ENCODE results near the gene ZNF292.
"Not testable (repeated sequence)": the region's sequence is repeated elsewhere in the genome, so short reads cannot be mapped to it uniquely, and the experiment has no call there.

The ZNF292 gene

GRCh38 chr6:87220997-87221396 is 65.6 kb downstream of the ZNF292 start:
- FAIRE-seq = no peak

GRCh38 chr6:87222676-87223075 is 67.3 kb downstream of the ZNF292 start:
- FAIRE-seq = no peak

GRCh38 chr6:87224971-87225370 is 69.6 kb downstream of the ZNF292 start:
- FAIRE-seq = no peak

GRCh38 chr6:87225511-87225910 is 70.1 kb downstream of the ZNF292 start:
- no peak for FAIRE-seq

GRCh38 chr6:87225937-87226336 is 70.6 kb downstream of the ZNF292 start:
- no peak for FAIRE-seq

GRCh38 chr6:87230801-87231200 is 75.4 kb downstream of the ZNF292 start:
- FAIRE-seq = no peak

GRCh38 chr6:87237804-87238203 is 82.4 kb downstream of the ZNF292 start:
- peak; percentile 91 for FAIRE-seq

GRCh38 chr6:87239098-87239635 is 83.8 kb downstream of the ZNF292 start:
- FAIRE-seq = not testable (repeated sequence)

- no peak for FAIRE-seq
These were observed 85.9 kb downstream of the ZNF292 start for GRCh38 chr6:87241304-87241703.

GRCh38 chr6:87242311-87242710 is 86.9 kb downstream of the ZNF292 start:
- FAIRE-seq = no peak

GRCh38 chr6:87243812-87244211 is 88.4 kb downstream of the ZNF292 start:
- FAIRE-seq = no peak

- FAIRE-seq = no peak
These were observed 89.0 kb downstream of the ZNF292 start for GRCh38 chr6:87244380-87244779.

- no peak for FAIRE-seq
These were observed 94.7 kb downstream of the ZNF292 start for GRCh38 chr6:87250019-87250418.

- no peak for FAIRE-seq
These were observed 95.9 kb downstream of the ZNF292 start for GRCh38 chr6:87251225-87251624.

- no peak for FAIRE-seq
These were observed 96.4 kb downstream of the ZNF292 start for GRCh38 chr6:87251725-87252124.

GRCh38 chr6:87257046-87257445 is 101.7 kb downstream of the ZNF292 start:
- no peak for FAIRE-seq

GRCh38 chr6:87257565-87257964 is 102.2 kb downstream of the ZNF292 start:
- FAIRE-seq = no peak

- FAIRE-seq = no peak
These were observed 102.6 kb downstream of the ZNF292 start for GRCh38 chr6:87257975-87258374.

- FAIRE-seq = no peak
These were observed 104.4 kb downstream of the ZNF292 start for GRCh38 chr6:87259791-87260190.

GRCh38 chr6:87261534-87261933 is 106.2 kb downstream of the ZNF292 start:
- FAIRE-seq = no peak

GRCh38 chr6:87264481-87264880 is 109.1 kb downstream of the ZNF292 start:
- FAIRE-seq = no peak

- FAIRE-seq = no peak
These were observed 119.4 kb downstream of the ZNF292 start for GRCh38 chr6:87274660-87275274.

- no peak for FAIRE-seq
These were observed 121.3 kb downstream of the ZNF292 start for GRCh38 chr6:87276624-87277023.

GRCh38 chr6:87277123-87277522 is 121.8 kb downstream of the ZNF292 start:
- peak; percentile 47 for FAIRE-seq

GRCh38 chr6:87279196-87279595 is 123.8 kb downstream of the ZNF292 start:
- FAIRE-seq = no peak
